ENCODE results near the gene STARD13.

The STARD13 gene, protein sequence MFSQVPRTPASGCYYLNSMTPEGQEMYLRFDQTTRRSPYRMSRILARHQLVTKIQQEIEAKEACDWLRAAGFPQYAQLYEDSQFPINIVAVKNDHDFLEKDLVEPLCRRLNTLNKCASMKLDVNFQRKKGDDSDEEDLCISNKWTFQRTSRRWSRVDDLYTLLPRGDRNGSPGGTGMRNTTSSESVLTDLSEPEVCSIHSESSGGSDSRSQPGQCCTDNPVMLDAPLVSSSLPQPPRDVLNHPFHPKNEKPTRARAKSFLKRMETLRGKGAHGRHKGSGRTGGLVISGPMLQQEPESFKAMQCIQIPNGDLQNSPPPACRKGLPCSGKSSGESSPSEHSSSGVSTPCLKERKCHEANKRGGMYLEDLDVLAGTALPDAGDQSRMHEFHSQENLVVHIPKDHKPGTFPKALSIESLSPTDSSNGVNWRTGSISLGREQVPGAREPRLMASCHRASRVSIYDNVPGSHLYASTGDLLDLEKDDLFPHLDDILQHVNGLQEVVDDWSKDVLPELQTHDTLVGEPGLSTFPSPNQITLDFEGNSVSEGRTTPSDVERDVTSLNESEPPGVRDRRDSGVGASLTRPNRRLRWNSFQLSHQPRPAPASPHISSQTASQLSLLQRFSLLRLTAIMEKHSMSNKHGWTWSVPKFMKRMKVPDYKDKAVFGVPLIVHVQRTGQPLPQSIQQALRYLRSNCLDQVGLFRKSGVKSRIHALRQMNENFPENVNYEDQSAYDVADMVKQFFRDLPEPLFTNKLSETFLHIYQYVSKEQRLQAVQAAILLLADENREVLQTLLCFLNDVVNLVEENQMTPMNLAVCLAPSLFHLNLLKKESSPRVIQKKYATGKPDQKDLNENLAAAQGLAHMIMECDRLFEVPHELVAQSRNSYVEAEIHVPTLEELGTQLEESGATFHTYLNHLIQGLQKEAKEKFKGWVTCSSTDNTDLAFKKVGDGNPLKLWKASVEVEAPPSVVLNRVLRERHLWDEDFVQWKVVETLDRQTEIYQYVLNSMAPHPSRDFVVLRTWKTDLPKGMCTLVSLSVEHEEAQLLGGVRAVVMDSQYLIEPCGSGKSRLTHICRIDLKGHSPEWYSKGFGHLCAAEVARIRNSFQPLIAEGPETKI

DNA sequence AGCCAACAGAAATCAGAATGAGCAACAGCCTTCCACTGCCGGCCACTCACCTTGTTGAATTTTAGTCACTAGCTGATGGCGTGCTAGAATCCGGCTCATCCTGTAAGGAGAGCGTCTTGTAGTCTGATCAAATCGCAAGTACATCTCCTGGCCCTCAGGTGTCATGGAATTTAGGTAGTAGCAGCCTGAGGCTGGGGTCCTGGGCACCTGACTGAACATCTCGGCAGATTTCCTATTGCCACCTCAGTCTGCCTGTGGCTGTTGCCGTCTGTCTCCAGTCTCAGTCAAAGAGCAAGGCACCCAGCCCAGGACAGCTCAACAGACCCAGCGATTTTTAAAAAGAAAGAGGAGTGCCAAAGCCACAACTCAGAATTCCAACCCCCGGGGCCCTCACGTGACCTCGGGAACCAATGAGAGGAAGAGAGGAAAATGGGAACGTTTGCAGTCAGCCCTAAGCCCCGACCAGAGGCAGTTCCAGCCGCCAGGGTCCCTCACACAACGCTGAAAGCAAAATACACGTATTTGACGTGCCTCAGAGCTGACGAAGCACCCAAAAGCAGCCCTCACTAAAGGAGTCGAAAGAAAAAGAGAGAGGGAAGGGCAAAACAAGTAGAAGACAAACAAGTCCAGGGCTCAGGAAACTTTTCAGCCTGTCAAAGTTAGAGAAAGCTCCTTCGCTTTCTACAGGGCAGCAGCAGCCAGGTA is at the start of gene STARD13:
Gene STARD13, minus strand, starts transcription at position 336 of the 705 bp plus-strand sequence. Its CDS starts 117 bp downstream, at position 219.
- DNase-seq = peak; percentile 98

DNA sequence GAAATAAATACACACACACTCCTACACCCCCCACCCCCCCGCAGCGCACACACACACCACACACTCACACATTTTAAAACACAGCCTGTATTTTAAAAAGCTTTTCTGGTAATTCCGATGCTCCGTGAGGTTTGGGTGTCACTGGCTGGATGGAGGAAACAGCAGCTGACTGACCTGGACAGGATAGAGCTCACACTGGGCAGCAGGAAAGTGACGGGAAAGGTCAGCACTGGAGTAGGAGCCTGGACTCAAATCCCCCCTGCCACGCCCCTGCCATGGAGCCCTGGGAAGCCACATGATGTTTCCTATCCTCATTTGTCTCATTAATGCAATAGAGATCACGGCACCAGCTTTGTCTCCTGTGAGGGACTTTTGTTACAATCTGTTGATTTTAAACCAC is 49.3 kb upstream of the STARD13 start:
- DNase-seq = no peak

DNA sequence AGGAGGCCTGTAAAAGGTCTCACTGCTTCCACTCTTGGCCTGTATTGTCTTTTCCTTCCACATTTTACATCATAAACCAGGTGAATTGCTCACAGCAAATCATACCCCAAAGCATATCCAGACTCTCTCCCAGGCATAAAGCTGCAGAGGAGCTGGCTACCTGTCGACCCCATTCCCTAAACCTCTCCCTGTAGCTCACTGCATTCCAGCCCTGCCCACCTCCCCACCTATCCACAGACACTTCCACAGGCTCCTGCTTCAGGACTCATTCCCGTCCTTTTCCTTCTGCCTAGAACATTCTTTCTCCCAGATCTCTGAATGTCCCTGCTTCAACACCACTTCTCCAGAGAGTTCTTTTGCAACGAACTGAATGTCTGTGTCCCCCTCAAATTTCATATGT is 46.4 kb upstream of the STARD13 start:
- no peak for DNase-seq

DNA sequence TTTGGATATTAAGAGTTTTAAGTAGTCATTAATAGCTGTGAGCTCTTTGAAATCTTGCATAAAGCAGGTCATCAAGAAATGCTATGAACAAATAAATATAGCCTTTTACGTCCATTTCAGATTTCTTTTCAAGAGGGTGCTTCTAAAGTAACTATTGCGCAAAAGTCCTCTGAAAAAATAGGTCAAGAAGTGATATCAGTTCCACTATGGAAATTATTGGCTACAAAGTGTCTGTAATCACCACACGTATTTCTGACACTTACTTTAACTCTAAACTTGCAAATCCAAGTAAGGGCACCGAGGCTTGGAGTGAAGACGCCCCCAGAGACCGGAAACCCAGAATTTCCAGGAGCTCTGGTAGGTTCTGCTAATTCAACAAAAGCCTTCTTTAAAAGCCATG is 44.9 kb upstream of the STARD13 start:
- no peak for DNase-seq

DNA sequence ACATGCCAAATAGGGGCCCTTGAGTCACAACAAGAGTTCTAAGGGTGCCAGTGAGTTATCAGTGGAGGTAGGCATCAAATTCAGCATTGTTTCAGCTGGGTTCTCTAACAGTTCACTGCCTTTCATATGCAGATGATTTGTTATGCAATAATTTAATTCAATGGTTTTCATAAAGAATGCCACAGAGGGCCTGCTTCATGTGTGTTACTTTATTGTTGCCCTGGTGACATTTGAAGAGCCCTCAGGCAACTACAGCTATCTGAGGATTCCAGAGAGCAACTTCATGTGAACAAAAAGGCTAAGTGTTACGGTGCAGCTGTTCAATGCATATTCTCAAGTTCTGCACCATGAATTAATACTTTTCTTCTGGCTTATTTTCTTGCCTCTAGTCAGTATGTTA is 43.1 kb upstream of the STARD13 start:
- no peak for DNase-seq

DNA sequence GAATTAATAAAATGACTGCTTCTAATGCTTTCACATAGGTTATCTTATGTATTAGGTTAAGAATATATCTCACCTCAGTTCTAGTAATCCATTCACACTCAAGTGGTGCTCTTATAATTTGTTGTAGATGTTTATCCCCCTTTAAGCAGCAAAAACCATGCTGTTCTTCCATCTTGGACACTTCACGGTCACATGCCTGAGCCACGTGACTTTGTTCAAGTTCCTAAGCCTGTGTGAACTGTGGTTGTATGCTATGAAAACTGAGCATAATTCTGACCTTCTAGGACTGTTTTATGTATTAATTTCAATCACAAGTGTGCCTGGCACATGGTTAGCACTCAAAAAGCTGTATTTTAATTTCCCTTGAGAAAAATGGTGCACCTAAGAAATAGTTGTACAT is 41.2 kb upstream of the STARD13 start:
- no peak for DNase-seq

DNA sequence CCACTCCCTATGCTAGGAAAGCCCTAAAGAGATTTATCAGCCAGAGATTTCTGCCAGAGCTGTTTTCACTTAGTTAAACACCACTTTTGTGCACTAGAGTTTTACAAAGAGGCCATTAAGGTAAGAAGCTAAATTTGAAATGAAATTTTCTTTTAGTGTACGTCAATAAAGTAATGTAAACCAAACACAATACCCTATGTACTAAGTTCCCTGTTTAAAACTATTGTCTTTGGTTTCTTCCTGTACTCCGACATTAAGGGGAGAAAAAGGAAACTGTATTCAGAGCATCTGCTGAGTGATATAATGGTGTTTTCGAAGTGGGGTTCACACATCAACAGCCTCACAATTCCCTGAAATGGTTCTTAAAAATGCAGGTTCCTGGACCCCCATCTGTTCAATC is 40.7 kb upstream of the STARD13 start:
- no peak for DNase-seq

DNA sequence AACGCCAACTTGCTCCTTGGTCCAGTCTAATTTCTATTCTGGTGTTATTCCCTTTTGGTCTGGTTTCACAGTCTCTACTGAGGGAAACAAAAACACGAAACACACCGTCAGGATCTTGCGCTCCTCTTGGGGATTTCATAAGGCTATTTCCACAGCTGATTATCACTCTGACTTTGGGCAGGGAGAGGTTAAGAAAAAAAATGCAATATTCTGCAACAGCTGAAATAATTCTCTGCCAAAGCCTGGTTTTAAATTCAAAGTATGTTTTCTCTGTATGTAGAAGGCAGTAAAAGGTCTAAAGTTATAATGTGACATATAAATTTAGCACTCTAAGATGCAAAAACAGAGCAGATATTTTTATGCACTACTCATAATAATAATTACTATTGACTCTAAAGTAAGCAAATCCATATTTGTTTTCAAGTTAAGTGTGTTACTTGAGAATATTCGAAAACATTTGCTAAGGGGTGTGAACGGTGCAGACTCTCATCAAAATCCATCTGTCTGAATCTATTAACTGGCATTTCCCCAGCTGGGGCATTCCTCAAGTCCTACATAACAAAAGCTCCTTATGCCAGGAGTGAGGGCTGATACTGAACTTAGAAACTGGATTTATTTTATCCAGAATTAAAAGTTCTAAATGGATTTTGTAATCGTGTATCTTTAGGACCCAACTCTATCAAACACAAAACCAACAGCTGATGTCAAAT is 38.4 kb upstream of the STARD13 start:
- peak; percentile 35 for DNase-seq

DNA sequence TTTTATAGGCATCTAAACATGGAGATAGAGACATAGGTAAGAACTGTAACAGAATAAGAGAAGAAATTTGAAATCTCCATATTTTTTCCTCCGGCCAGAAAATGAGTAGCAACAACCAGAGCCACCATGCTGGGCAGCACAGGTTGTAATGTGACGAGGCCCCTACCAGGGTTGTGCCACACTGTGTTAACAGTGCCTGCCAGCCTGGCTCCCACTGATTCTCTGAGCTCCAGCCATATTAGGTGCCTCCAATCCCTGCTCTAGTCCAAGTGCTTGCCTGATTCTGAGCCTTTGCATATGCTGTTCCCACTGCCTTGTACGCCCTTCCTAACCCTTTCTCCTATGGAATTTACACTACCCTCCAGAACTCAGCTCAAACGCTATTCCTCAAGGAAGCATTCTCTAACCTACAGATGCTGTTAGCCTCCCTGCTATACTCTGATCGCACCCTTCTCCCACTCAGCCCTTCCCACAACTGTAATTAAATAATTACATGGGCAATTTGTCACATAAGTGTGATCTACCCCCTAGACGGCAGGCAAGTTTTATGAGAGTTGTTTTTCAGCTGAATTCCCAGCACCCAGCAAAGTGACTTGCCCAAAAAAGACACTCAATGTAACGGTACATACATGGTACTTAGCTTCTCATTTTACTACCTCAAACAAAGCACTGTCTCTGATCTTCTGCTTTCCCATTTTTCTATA is 37.6 kb upstream of the STARD13 start:
- no peak for DNase-seq

DNA sequence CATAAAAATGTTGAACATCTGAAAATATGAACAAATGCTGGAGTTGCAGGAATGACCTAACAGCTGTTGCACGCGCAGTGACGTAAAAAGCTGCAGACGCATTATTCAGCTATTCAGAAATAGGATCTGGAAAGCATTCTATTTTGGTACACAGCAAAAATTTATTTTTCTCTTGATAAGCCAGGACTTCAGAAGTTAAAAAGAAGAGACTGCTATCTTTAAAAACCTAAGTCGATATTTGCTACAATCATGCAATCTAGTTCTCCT is 36.9 kb upstream of the STARD13 start:
- peak; percentile 49 for DNase-seq

DNA sequence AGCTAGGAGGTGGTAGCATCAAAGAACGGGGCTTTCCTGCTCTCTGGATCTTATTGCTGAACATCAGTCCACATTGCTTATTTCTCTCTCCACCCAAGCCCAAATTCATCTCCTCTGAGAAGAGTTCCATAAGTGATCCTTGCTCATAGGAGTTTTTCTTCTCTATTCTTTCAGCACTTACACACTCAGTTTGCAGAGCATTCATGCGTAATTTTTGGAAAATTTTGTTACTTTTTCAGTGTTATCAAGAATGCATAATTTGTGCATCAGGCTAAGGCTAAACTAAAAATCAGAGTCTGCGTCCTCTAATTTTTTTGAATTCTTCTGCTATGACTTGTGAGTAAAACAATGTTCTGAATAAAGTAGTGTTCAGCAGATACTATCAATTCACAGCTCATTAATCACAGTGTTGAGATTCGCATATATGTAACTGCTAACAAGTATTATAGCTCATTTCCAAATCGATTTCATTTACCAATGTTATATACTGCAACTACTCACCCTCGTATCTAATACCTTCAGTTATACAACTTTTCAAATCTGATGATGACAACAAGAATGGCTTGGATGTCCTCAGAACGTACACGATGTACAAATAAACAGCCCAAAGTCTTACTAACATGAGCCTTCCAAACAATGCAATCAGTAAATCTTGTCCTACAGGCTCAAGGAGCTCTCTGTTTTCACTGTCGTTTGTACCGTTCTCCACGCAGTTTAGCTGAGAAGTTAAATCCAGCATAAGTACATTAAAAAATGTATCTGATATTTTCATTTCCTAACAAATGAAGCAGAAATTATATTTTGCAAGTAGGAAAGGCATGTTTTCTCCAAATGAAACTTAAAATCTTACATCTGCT is 36.4 kb upstream of the STARD13 start:
- no peak for DNase-seq

DNA sequence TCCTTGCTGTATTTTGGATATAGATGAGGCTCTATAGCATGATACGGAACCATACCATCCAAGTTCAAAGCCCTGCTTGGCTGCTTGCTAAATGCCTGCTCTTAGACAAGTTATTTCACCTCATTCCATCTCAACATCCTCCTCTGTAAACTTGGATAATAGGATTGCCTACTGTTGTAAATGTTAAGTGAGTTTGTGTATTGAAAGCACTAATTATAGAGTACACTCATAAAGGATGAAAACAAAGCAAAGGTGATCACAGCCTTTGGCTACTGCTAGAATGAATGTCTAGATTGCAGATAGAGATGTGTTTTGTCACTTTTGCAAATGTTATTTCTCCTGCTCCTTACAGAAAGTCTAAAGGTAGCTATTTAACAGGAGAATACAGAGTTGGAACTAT is 34.3 kb upstream of the STARD13 start:
- DNase-seq = no peak

DNA sequence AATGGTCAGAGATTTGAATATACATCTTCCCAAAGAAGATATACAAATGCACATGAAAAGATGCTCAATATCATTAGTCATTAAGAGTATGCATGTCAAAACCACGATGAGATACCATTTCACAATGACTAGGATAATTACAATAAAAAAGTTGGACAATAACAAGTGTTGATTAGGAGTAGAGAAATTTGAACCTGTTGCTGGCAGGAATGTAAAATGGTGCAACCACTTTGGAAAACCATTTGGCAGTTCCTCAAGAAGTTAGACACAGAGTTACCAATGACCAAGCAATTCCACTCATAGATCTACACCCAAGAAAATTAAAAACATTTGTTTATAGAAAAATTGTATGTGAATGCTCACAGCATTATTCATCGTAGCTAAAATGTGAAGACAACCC is 33.2 kb upstream of the STARD13 start:
- no peak for DNase-seq

DNA sequence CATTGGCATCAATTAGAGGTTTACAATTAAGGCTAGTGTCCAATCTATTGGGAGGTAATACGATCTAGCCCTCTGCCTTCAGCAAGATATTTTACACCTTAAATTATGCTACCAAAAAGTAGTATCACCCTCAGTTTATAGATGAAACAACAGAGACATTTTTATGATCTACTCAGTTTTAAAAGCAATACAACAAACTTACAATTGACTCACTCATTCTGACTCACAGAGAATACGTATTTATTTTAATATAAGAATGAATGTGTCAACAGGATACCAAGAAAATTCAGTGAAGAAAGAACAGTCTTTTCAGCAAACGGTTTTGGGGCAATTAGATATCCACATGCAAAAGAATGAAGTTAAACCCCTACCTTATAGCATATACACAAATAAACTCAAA is 32.5 kb upstream of the STARD13 start:
- no peak for DNase-seq

DNA sequence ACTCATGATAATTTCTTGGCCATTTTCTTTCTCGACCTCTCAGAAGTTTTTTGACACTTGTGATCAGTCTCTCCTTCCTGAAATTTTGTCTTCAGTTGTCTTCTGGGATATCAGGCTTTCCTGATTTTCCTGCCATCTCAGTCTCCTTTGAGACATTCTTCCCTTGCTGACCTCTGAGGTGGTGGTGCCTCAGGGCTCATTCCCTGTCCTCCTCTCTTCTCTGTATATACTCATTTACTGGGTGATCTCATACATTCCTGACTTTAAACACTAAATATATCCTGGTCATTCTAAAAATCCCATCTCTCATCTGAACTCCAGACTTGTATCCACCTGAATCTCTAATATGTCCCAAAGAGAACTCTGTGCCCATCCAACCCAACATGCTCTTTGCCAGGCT is 31.3 kb upstream of the STARD13 start:
- no peak for DNase-seq

DNA sequence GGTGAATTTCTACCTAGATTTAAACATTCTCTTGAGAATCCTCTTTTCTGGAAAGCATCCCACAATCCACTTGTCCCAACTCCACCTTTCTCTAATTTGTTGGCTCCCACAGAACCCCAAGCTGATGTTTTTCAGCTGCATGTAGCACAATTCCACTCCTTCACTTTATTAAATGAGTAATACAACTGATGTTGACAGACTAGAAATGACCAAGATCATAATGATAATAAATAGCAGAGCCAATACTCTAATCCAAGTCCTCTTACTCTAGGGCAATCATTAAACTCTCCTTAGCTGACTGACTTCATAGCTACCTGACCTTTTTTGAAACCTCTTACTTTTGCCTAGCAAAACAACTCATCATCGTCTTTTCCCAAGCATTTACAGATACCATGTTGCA is 27.9 kb upstream of the STARD13 start:
- no peak for DNase-seq

DNA sequence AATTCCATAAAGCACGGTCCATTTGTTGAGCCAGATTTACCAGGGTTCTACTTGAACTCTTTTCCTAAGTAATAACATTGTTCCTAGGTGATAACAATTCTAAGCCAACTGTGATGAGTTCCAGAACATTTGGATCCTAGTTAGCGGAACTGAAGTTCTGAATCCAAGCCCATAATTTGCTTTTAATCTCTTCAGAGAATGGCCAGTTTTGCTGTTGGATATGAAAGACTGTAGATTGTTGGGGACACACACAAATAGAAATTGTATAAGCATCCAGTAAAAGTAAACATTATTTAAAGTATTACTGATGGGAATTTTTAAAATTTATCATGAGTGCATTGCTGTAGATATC is 27.3 kb upstream of the STARD13 start:
- no peak for DNase-seq

DNA sequence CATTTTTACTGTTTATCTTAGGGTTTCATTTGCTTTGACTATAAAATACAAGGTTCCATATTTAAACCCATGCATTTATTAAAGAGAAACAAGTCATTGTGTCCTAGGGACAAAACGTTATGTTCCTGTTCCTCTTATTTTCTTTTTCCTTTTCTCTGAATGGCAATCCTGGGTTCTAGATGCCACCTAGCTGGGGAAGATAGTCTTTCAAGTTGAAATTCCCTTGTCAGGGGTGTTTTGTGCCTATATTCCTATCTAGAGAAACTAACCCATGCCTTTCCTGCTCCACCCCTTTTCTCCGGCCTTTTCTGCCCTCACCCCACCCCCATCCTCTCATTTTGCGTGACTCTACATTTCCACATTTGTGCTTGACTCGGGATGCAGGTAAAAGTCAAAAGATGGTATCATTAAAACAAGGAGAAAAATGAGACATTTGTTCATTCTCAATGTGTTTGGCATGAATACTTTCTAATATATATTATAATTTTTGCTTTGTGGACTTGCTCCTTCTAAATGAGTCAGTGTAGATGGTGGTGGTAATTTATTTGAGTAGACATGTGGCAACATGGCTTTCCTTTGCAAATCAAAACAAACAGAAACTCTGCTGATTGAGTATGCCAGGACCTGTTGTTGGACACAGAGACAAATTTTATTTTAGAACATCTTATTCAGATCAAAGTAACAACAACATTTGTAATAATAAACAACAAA is 26.8 kb upstream of the STARD13 start:
- peak; percentile 42 for DNase-seq

DNA sequence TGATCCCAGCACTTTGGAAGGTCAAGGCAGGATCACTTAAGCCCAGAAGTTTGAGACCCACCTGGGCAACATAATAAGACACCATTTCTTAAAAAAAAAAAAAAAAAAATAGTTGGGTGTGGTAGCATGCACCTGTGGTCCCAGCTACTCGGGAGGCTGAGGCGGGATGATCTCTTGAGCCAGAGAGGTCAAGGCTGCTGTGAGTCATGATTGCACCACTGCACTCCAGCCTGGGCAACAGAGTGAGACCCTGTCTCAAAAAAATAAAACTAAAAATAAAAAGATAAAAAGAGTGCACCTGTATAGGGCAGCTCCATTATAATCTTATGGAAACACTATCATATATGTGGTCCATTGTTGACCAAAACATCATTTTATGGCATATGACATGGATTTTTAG is 25.5 kb upstream of the STARD13 start:
- no peak for DNase-seq
